Muscle layer of colon (tissue), 2 donors: ENCODE measurements around the gene PDRG1.

Experiments used
- H3K27ac ChIP-seq: one replicate; pipeline ENCODE4 v1.7.0; 2013; ENCODE audit warnings: low read depth, mild to moderate bottlenecking, low read length, moderate library complexity
- H3K27me3 ChIP-seq, 2 donors: one replicate each; pipeline ENCODE4 v1.7.0; 2013; ENCODE audit warnings: low read length in 2 of 2, mild to moderate bottlenecking in 2 of 2; ENCODE audit not compliant: insufficient read depth in 2 of 2, control insufficient read depth in 1 of 2
- H3K36me3 ChIP-seq: one replicate; pipeline ENCODE4 v1.7.0; 2013; ENCODE audit warnings: mild to moderate bottlenecking, low read length; ENCODE audit not compliant: insufficient read depth
- H3K4me1 ChIP-seq: one replicate; pipeline ENCODE4 v1.7.0; 2013; ENCODE audit warnings: mild to moderate bottlenecking, low read length; ENCODE audit not compliant: insufficient read depth
- H3K4me3 ChIP-seq, 2 donors: one replicate each; pipeline ENCODE4 v1.7.0; 2013; ENCODE audit warnings: low read length in 2 of 2, low read depth in 1 of 2, mild to moderate bottlenecking in 1 of 2, moderate library complexity in 1 of 2
- H3K9ac ChIP-seq: one replicate; pipeline ENCODE4 v1.7.0; 2013; ENCODE audit warnings: low read length
- H3K9me3 ChIP-seq: one replicate; pipeline ENCODE4 v1.7.0; 2013; ENCODE audit warnings: mild to moderate bottlenecking, low read length
- donor health status: abdominal sarcoma.
- donor health status: Adenocarcinoma of cecum.

Gene PDRG1

DNA sequence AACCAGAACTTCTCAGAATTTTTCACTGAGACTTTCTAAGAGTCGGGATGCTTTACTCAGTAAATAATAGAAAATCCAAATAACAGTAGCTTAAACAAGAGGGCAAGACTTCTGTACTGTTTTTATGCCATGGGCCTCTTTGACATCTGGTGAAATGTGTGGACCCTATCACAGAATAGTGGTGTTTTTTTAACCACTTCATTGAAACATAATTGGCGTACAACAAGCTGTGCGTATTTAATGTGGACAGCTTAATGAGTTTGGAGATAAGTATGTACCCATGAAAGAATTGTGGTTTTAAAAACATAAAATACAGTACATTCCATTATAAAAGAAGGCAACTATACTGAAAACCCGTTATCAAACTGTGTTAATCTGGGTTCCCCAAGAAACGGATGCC lies 37.7 kb downstream of the PDRG1 start:
- Histone ChIP-seq H3K36me3 (no peaks in the 10 kb centered on the region), H3K4me1 (no peaks in the 10 kb centered on the region), H3K9me3 (no peaks in the 10 kb centered on the region), H3K9ac (no peak overlapping the region), H3K27ac (no peak overlapping the region), H3K27me3 (no peaks in the 10 kb centered on the region), H3K4me3 (no peak overlapping the region)

DNA sequence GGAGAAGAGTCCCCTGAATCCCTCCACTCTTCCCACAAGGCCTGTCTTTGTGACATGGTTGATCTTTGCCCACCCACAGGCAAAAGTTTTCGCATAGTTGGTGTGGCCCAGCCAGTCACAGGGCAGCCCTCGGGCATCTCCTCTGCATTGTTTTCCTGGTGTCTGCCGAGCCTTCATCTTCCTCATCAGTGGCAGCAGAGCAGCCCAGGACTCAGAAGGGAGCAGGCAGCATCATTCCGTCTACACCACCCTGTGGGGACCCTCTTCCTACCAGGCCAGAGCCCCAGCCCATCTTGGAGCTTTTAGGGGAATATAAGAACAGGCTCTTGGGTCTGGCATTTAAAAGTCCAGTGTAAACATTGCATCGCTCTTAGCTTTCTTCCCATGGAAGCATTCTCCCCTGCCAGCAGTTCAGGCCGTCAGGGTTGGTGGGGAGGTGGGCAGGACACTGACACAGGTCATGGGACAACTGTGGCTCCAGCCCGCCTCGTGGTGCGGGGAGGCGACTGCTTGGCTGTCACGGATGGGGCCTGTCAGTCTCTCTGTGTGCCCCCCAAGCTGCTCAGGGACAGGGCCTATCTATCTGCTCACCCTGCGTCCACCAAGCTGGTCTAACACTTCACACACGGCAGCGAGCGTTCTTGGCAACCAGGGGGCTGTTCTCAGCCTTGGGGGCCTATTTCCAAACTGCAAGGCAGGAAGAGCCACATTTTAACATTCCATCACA lies 38.3 kb downstream of the PDRG1 start:
- no peaks in the 10 kb centered on the region for H3K4me1 ChIP-seq
- H3K36me3 ChIP-seq: no peaks in the 10 kb centered on the region
- no peaks in the 10 kb centered on the region for H3K27me3 ChIP-seq
- no peaks in the 10 kb centered on the region for H3K9me3 ChIP-seq
- H3K9ac ChIP-seq: no peak overlapping the region
- H3K4me3 ChIP-seq: no peak overlapping the region
- no peak overlapping the region for H3K27ac ChIP-seq

DNA sequence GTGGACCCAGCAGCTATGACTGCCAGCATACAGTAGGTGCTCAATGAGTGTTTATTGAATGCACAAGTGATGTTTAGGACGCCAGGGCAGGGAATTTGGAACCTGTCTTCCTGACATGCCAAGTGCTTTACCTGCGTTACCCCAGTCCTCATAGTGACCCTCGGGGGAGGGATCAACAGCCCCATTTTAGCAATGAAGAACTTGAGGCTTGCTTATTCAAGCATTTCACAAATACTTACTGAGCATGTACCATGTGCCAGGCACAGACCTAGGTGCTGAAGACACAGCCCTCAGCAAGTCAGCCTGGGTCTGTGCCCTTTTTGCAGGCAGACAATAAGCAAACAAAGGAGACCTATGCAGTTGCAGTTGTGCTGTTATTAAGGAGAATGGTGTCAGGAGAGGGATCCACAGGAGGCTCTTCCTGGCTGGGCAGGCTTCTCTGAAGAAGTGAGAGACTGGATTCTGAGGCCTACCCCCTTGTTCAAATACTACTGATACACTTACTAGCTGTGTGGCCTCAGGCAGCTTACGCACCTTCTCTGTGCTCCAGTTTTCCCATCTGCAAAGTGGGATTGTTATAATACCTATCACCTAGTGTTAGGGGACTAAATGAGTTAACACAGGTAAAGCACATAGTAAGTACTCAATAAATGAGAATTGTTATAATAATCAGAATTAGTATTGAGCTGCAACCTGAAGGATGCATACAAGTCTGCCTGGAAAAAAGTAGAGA lies 41.6 kb downstream of the PDRG1 start:
- no peak overlapping the region for H3K9ac ChIP-seq
- no peaks in the 10 kb centered on the region for H3K9me3 ChIP-seq
- no peaks in the 10 kb centered on the region for H3K27me3 ChIP-seq
- no peak overlapping the region for H3K27ac ChIP-seq
- H3K4me1 ChIP-seq: no peaks in the 10 kb centered on the region
- H3K4me3 ChIP-seq: no peak overlapping the region
- no peaks in the 10 kb centered on the region for H3K36me3 ChIP-seq

DNA sequence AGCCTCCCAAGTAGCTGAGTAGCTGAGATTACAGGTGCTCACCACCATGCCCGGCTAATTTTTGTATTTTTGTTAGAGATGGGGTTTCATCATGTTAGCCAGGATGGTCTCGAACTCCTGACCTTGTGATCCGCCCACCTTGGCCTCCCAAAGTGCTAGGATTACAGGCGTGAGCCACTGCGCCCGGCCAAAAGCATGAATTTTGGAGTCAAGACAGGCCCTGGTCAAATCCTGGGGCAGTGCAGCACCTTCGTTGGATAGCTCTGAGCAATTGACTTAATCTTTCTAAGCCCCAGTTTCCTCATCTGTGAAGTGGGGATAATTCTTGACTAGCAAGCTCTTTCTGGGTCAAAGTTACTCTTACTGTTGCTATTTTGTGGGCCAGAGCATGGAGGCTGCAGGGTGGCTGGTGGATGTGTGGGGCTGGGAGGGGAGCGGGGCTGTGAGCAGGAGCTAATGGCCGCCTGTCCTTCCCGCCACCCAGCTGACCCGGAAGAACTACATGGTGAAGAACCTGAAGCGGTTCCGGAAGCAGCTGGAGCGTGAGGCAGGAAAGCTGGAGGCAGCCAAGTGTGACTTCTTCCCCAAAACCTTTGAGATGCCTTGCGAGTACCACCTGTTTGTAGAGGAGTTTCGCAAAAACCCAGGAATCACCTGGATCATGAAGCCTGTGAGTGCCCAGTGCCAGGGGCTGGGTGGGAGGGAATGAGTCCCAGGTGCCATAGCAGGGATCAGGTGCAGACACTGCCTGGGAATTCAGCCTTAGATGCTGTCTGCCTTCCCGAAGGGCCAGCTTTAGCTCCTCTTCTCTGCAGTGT lies 42.4 kb downstream of the PDRG1 start:
- Histone ChIP-seq H3K4me3 (no peak overlapping the region), H3K4me1 (no peaks in the 10 kb centered on the region), H3K27me3 (no peaks in the 10 kb centered on the region)

DNA sequence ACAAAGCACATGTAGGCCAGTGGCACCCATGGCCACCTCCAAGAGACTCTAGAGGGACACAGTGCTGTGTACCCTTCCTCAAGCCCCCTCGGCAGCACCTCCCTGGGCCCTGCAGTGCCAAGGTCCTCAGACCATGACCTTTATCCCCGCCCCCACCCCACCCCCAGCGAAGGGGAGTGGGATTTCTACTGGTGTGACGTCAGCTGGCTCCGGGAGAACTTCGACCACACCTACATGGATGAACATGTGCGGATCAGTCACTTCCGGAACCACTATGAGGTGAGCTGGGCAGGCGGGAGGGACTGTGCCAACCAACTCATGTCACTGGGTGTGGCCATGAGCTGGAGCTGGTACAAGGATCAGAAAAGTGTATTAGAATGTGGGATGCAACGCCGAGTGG lies 43.4 kb downstream of the PDRG1 start:
- no peaks in the 10 kb centered on the region for H3K27me3 ChIP-seq
- no peak overlapping the region for H3K27ac ChIP-seq
- H3K9me3 ChIP-seq: no peaks in the 10 kb centered on the region
- H3K36me3 ChIP-seq: no peaks in the 10 kb centered on the region
- no peaks in the 10 kb centered on the region for H3K4me1 ChIP-seq
- no peak overlapping the region for H3K4me3 ChIP-seq
- H3K9ac ChIP-seq: no peak overlapping the region

More for the DNA sequence above, 42.4 kb downstream of the PDRG1 start:
- Histone ChIP-seq H3K36me3 (no peaks in the 10 kb centered on the region), H3K9me3 (no peaks in the 10 kb centered on the region), H3K27ac (no peak overlapping the region), H3K9ac (no peak overlapping the region)

DNA sequence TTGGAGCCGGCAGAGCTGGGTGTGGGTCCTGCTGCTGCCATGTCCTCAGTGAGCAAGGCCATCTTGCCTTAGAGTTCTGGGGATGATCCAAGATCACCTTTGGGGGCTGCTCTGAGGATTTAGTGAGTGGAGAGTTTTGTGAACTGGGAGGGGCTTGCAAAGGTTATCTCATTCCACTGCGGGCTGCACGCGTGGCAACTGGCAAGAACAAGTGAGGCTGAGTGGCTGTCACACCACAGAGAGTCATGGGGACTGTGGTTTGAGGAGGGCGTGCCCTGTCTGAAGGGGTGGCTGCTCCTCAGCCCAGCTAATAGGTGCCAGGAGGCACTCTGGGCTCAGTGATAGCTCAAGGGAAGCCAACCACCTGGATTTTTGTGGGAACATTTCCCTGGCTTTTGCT lies 43.8 kb downstream of the PDRG1 start:
- no peak overlapping the region for H3K27ac ChIP-seq
- no peak overlapping the region for H3K4me3 ChIP-seq
- no peaks in the 10 kb centered on the region for H3K4me1 ChIP-seq
- H3K27me3 ChIP-seq: no peaks in the 10 kb centered on the region
- H3K36me3 ChIP-seq: no peaks in the 10 kb centered on the region
- H3K9ac ChIP-seq: no peak overlapping the region
- H3K9me3 ChIP-seq: no peaks in the 10 kb centered on the region

DNA sequence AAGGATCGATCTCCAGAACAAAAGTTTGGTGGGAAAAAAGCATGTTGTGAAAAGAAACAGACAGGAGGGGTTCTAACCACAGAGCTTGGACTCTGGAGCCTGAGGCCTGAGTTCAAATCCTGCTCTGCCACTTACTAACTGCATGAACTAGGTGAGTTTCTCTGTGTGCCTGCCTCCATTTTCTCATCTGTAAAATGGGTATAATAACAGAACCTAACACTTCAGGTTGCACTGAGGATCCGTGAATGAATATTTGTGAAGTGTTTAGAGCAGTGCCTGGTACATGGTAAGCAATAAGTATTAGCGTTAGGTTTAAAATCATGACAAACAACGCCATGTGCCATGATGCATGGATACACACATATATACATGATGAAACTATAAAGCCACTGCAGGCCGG lies 44.8 kb downstream of the PDRG1 start:
- Histone ChIP-seq H3K9me3 (no peaks in the 10 kb centered on the region), H3K27ac (no peak overlapping the region), H3K4me3 (no peak overlapping the region), H3K4me1 (no peaks in the 10 kb centered on the region), H3K27me3 (no peaks in the 10 kb centered on the region), H3K9ac (no peak overlapping the region), H3K36me3 (no peaks in the 10 kb centered on the region)

DNA sequence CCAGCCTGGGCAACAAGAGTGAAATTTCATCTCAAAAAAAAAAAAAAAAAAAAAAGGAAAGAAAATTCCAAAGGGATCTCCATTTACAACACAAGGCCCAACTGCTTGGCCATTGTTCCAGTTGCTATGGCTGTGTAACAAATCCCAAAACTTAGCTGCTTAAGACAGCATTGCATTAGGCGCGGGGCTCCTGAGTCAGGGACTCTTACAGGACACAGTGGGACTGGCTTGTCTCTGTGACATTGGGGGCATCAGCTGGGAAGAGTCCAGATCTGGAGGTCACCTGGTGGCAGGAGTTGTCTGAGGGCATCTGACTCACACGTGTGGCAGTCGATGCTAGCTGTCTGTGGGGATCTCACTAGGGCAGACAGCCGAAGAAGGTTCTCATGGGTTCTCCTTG lies 45.8 kb downstream of the PDRG1 start:
- Histone ChIP-seq H3K9ac (no peak overlapping the region), H3K27ac (no peak overlapping the region), H3K4me1 (no peaks in the 10 kb centered on the region), H3K9me3 (no peaks in the 10 kb centered on the region), H3K27me3 (no peaks in the 10 kb centered on the region), H3K4me3 (no peak overlapping the region), H3K36me3 (no peaks in the 10 kb centered on the region)

DNA sequence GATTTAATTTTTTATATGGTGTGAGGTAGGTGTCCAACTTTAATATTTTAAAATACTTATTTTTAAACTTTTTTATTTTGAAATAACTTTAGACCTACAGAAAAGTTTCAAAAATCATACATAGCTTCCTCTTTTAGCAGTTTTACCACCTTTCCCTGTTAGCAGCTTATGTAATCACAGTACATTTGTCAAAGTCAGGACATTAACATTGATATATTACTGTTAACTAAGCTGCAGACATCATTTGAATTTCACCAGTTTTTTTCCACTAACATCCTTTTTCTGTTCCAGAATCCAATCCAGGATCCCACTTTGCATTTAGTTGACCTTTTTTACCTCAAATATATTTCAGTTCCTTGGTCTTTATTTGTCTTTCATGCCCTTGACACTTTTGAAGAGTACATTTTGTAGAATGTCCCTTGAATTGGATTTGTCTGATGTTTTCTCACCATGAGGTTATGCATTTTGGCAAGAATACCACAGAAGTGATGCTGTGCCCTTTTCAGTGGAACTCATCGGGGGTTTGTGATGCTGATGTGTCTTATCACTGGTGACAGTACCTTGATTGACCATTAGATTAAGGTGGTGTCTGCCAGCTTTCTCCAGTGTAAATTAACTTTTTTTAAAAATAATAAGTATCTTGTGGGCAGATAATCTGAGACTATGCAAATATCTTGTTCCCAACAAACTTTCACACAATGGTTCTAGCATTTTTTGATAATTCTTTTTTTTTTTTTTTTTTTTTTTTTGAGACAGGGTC lies 48.0 kb downstream of the PDRG1 start:
- H3K9ac ChIP-seq: no peak overlapping the region
- H3K4me1 ChIP-seq: no peaks in the 10 kb centered on the region
- no peak overlapping the region for H3K27ac ChIP-seq
- H3K27me3 ChIP-seq: no peaks in the 10 kb centered on the region
- H3K36me3 ChIP-seq: no peaks in the 10 kb centered on the region
- H3K9me3 ChIP-seq: no peaks in the 10 kb centered on the region
- H3K4me3 ChIP-seq: no peak overlapping the region

DNA sequence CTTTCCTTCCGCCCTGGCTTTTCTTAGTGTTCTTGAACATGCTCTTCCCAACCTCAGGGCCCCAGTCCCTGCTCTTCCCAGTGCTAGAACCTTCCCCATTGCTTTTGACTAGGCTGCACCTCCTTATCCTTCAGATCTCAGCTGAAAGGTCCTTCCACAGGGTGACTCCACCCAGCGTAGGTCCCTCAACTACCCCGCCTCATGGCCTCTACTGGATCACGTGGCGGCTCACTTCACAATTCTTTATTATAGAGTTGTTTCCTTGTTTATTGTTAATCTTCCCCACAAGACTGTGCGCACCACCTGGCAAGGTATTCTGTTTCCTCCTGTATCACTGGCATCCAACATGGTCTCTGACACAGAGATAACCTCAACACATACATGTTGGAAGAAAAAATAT lies 50.2 kb downstream of the PDRG1 start:
- Histone ChIP-seq H3K36me3 (no peaks in the 10 kb centered on the region), H3K4me1 (no peaks in the 10 kb centered on the region), H3K9me3 (no peaks in the 10 kb centered on the region), H3K27ac (no peak overlapping the region), H3K4me3 (no peak overlapping the region), H3K27me3 (no peaks in the 10 kb centered on the region), H3K9ac (no peak overlapping the region)

DNA sequence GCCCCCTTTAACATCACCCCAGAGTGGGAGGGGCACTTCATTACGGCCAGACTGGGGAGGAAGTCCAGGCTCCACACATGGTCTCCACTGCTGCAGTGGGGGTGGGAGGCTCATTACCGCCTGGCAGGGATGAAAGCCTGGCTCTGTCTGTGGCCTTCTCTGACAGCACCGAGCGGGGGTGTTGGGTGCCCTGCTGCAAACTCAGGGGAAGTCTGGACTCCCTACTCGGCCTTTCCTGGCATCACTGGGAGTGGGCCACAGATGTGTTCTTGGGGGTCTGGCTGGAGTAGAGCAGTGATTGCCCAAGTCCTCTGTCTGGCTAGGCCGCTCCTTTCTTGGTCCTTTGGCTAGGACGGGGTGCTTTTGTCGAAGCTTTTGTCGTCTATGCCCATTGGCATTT lies 54.3 kb downstream of the PDRG1 start:
- H3K27ac ChIP-seq: no peak overlapping the region
- no peaks in the 10 kb centered on the region for H3K27me3 ChIP-seq
- H3K4me3 ChIP-seq: no peak overlapping the region
- no peaks in the 10 kb centered on the region for H3K9me3 ChIP-seq
- H3K9ac ChIP-seq: no peak overlapping the region
- peaks cover 4% of the 10 kb centered on the region for H3K4me1 ChIP-seq
- H3K36me3 ChIP-seq: no peaks in the 10 kb centered on the region
